Head of caudate nucleus (tissue), 42 donors: ENCODE results near the gene CHMP2A.

ENCODE experiments used
- DNase-seq, 42 donors: peaks; one replicate each; pipeline versions ENCODE4 v3.0.0 to v3.0.0-alpha.2; 2020 to 2021; ENCODE audit warnings: mixed read lengths in 7 of 42
- intact Hi-C: fragments of 100-400 bp; cut with DNase I; formaldehyde crosslinking; loops from one replicate; pipeline ENCODE4 v1.15.0; 2022

The CHMP2A gene

GRCh38 chr19:58571575-58571947 lies 16.7 kb upstream of the CHMP2A start:
- intact Hi-C loops, result no loop called here
- peak in 5 of 42 donors; percentile 1 to 22 (median 9) for DNase-seq

DNA sequence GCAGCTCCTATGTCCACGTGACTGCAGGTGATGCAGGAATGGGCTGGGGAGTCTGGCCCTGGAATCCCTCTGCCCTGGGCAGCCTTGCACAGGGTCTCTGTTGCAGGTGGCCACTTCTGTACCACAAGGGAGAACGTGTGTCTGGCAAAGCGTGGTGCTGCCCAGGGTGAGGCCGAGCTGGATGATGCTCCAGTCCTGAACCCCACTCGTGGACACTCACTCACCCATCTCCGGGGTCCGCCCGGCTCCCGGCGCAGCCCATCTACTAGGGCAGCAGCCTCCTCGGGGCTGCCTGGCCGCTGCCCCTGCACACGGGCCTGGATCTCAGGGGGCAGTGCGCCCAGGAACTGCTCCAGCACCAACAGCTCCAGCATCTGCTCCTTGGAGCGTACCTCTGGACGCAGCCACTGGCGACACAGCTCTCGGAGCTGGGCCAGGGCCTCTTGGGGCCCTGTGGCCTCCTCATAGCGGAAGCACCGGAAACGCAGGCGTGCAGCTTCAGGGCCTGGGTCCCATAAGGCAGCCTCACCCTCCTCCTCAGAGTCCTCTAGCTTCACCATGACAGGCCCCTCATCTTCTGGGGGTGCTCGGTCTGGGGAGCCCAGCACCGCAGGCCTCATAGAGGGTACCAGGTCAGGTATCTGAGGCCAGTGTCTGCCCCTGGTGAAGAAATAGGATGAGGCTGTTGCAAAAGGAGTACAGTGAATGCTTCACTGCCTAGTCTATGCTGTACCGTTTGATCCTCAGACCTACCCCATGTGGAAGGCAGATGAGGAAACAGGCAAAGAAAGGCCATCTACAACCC lies 16.1 kb upstream of the CHMP2A start:
- DNase-seq, result peak in 4 of 42 donors; percentile 5 to 24 (median 13)

GRCh38 chr19:58569943-58570670 lies 15.2 kb upstream of the CHMP2A start:
- peak in 3 of 42 donors; percentile 6 to 18 (median 14) for DNase-seq
- intact Hi-C loops, result no loop called here

More for the DNA sequence above, 16.1 kb upstream of the CHMP2A start:
- intact Hi-C loops, result no loop called here

DNA sequence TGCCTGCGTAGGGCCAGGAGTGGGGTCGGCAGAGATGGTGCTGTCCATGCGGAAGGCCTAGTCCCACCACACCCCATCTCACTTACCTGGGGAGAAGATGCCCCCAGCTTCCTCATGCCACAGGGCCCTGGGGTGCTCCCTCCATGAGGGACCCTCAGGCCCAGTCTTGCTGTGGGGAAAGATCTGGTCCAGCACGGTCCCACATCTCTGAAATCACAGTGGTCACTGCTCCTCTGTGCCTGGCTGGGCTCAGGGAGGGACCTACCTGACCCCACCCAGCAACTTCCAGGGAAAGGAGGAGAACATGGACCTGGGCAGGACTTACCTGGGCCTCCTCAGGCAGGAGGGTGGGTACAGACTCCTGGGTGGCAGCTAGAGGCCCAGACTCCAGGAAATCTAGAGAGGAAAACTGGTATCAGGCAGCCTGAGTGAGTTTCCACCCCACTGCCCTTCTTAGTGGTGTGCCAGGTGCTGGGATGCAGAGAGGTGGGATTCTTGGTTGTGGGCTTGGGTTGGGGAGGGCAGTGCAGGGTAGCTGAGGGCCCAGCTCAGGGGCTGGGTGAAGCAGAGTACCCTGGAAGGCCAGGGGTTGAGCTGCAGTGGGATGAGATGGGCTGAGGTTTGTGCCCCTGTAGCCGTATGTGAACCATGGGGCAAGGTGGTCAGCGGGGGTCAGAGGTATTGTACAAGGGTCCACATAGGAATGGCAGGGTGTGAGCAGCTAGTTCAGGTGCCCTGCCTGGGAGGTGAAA lies 14.5 kb upstream of the CHMP2A start:
- DNase-seq, result peak in 2 of 42 donors; percentile 8 to 11

DNA sequence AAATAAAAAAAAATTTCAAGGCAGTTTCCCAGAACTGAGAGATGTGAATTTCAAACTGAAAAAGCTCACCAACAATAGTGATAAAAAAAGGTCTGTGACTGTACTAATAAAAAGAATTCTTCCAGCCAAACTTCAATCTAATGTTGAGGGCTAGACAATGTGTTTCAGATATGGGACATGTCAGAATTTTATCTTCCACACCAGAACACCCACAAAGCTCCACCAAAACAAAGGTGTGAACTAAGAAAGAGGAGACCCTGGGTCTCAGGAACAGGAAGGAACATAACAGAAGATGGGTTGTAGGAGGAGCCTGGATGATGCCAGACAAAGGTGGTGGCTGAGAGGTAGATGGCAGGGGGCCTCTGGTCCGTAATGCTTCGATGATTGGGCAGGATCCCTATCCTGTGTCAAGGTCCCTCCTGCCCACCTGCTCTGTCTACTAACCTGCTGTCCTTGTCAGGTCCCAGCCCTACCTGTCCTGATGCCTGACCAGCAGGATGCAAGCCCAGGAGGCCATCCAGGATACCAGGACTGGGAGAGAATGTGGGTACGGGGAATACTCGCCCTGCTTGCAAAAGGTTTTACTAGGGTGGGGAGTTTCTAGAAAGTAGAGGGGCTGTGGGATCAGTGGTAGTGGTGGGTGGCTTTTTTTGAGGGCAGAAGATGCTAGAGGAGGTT lies 13.7 kb upstream of the CHMP2A start:
- peak in 2 of 42 donors; percentile 2 to 9 for DNase-seq
- intact Hi-C loops, result no loop called here

More for the DNA sequence above, 14.5 kb upstream of the CHMP2A start:
- intact Hi-C loops, result no loop called here

DNA sequence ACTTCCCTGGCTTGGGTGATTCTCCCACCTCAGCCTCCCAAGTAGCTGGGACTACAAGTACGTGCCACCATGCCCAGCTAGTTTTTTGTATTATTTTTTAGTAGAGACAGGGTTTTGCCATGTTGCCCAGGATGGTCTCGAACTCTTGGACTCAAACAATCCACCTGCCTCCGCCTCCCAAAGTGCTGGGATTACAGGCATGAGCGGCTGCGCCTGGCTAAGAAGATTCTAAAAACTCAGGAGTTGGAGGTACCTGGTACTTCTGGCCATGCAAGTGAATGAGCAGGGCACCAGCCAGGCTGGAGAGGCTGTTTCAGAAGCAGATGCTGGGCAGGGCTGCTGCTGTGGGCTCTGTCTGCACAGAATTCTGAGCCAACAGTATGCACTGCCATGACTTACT lies 12.1 kb upstream of the CHMP2A start:
- peak in 2 of 42 donors; percentile 2 to 16 for DNase-seq
- intact Hi-C loops, result no loop called here

GRCh38 chr19:58563823-58564222 lies 8.9 kb upstream of the CHMP2A start:
- intact Hi-C loops, result no loop called here
- peak in 1 of 42 donors; percentile 13 for DNase-seq

- intact Hi-C loops, result no loop called here
- peak in 17 of 42 donors; percentile 27 to 73 (median 45) for DNase-seq
Observed at GRCh38 chr19:58563034-58563573, 8.2 kb upstream of the CHMP2A start.

- DNase-seq, result peak in 22 of 42 donors; percentile 20 to 70 (median 44)
- intact Hi-C loops, result no loop called here
Observed at GRCh38 chr19:58562122-58563033, 7.5 kb upstream of the CHMP2A start.

DNA sequence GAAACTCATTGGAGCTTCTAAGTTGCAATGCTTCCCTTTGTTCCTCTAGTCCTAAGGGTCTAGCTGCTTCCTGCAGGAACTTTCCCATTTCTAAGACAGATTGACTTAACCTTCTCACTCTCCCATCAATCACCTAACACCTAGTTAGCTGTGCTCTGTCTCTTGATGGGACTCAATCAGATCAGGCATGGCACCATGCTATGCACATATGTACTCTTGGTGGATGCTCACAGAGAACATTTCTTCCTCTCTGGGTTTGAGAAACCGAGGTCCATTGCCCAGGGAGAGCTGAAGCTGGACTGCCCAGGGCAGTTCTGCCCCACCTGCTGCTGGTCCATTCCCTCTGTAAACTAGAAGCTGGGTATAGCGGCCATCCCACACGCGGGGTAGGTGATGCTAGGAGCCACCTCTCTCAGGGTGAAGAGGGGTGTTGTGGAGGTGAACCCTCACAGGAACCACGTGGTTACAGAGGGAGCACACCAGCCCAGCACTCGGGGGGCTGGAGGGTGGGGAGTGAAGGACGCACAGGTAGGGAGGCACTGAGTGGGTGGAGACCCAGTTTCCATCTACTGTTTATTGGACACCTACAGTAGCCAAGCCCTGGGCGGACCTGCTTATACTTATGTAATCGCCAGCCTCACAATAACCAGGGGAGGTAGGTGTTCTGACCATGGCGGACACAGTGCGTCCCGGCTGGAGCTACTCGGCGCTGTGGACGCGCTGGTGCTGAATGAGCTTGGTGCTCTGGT lies 6.6 kb upstream of the CHMP2A start:
- no peak for DNase-seq
- intact Hi-C loops, result no loop called here

GRCh38 chr19:58560921-58561320 lies 6.0 kb upstream of the CHMP2A start:
- no peak for DNase-seq

DNA sequence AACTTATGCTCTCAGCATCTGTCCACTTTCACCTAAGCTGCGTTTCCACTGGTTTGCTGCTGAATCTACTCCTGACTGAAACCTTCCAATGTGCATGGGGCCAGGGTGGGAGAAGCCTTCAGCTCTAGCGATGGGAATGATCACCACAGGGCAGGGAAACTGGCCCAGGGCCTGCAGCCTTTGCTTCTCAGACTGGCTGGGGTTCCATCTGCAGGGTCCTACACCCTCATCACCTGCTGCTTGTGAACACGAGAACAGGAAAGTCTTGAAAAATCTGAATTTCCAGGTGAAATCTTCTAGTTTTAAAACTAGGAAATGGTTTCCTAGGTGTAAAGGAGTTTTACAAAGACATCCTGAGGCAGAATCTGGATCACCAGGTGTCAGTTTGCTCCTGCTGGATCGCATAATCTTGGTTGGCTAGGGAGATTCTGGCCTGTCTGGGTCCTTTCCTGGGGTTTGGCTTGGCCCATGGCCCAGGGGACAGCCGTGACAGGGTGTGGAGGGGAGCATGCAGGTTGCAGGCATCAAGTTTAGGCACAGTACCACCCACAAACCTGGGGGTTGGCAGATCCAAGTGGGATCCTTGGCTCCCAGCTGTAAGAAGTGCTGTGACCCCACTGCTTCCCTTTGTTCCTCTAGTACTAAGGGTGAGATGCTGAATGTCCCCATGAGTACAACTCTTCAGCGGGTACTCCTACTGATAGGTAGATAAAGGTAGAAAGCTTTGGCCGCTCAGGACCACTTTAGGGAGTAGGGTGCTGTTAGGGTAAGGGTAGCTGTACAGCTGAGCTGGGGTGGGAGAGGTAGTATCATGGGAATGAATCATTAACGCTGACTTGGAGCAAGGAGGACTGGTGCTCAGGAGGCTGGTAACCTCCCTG lies 5.3 kb upstream of the CHMP2A start:
- intact Hi-C loops, result no loop called here
- DNase-seq, result no peak

More at GRCh38 chr19:58560921-58561320, 6.0 kb upstream of the CHMP2A start:
- intact Hi-C loops, result no loop called here

GRCh38 chr19:58559275-58560006 lies 4.5 kb upstream of the CHMP2A start:
- intact Hi-C loops, result no loop called here

DNA sequence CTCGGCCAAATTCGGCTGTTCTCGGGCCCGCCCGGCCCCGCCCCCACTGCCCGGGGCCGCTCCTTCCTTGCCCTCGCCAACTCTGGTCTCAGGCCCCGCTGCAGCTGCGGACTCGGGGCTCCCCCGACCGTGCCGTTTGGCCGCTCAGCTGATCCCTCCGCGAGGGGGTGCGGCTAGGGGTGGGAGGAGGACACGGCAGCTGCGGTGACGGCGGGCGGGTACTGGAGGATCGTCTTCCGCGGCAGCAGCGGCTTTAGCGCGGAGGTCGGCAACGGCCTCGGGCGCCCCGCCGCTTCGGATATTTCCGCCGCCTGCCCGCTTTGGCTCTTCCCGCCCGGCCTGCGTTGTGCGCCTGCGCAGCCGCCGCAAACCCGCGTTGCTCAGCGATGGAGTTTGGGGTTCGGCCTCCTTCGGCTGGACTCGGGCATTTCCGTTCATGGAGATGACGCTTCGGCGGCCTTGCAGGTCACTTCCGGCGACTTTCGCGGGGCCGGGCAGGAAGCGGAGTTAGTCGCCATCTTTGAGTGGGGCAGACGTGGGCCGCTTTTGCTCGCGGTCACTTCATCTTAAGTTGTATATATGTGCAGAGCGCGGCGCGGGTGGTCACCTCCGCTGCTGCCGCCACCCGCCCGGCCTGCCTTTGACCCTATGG lies 3.8 kb upstream of the CHMP2A start:
- DNase-seq, result peak; percentile 93 to 100 (median 98)
- intact Hi-C loops, result no loop called here

More at GRCh38 chr19:58559275-58560006, 4.5 kb upstream of the CHMP2A start:
- peak; percentile 79 to 95 (median 90) for DNase-seq
